UCSD-AML1 (cell line): ENCODE results near the gene SIRT3.

Experiments
- DNase-seq: peaks from one replicate; lab custom pipeline; 2025; ENCODE audit not compliant: unreplicated experiment; lab: John Stamatoyannopoulos, UW

The SIRT3 gene

DNA sequence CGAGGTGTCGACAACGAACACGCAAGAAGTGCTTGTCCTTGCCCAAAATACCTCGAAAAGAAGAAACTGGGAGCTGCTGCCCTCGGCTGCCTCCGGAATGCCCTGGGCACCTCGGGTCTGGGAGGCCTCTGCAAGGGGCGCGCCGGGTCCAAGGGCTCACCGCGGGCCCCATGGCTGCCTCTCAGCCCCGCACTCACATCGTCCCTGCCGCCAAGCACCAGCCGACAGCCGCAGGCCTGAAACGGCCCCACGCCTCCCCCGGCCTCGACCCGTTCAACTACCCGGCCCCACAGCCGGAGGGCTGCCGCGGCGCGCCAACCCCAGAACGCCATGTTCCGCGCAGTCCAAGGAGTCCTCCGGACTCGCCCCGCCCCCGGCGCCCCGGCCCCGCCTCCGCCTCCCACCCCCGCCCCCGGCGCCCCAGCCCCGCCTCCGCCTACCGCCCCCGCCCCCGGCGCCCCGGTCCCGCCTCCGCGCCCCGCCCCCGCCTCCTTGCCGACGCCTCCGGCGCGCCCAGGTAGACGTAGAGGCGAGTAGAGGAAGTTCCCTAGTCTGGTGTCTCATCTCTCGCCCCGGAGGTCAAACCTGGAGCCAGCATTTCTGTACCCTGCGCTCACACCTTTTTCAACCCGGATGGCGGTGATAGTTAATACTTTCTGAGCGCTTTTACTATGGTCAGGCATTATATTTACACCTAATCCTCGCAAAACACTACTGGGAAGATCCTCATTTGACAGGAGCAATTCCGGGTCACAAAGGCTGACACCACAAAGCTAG lies at the start of gene SIRT3:
SIRT3 (minus strand) TSS at position 346 of the 777 bp plus-strand sequence; CDS start at position 332, 14 bp downstream.
- peak; percentile 81 for DNase-seq

DNA sequence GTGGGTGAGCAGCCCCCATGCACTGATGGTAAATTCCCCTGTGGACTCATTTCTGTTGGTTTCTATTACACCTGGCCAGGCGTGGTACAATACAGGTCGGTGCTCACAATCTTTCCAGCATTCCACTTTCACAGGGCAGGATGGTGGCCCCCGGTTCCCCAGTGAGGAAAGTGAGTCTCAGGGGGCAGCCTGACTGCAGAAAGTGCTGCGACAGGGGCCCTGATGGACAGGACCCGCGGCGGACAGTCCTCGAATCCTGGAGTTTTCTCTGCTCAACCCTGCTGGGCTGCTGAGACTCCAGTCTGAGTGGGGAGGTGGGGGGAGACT lies 49.7 kb upstream of the SIRT3 start:
- DNase-seq = no peak

DNA sequence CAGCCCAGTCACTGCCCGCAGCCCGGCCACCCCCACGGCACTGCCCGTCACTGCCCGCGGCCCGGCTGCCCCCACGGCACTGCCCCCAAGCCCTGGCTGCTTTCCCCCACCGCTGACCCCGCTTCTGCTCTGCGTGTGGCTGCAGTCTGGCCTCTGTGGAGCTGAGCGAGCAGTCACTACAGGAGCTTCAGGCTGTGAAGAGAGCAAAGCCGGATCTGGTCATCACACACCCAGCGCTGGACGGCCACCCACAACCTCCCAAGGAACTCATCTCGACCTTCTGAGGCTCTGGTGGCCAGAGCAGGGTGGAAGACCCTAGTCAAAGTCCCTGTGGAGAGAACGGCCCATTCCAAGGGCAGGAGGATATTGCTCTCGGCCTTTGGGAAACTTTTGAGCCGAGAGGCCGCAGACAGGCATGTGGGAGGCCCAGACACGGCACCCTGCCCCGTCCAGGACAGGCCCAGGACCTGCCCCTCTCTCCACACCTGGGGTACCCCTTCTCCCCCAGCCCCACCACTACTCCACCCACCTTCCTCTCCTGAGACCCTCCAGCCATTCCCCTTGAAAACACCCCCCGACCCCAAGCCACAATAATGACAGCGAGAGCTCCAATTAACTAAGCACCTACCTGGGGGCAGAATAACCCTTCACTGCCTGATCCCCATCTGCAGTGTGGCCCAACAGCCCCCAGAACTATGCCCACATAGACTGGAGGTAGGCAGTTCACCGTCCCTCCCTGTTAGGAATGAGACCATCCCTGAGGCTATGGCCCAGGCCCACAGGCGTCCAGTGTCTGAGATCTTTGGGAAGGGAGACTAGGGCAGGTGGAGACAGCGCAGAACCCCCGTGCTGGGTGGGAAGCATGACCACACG lies 49.1 kb upstream of the SIRT3 start:
- DNase-seq = no peak

DNA sequence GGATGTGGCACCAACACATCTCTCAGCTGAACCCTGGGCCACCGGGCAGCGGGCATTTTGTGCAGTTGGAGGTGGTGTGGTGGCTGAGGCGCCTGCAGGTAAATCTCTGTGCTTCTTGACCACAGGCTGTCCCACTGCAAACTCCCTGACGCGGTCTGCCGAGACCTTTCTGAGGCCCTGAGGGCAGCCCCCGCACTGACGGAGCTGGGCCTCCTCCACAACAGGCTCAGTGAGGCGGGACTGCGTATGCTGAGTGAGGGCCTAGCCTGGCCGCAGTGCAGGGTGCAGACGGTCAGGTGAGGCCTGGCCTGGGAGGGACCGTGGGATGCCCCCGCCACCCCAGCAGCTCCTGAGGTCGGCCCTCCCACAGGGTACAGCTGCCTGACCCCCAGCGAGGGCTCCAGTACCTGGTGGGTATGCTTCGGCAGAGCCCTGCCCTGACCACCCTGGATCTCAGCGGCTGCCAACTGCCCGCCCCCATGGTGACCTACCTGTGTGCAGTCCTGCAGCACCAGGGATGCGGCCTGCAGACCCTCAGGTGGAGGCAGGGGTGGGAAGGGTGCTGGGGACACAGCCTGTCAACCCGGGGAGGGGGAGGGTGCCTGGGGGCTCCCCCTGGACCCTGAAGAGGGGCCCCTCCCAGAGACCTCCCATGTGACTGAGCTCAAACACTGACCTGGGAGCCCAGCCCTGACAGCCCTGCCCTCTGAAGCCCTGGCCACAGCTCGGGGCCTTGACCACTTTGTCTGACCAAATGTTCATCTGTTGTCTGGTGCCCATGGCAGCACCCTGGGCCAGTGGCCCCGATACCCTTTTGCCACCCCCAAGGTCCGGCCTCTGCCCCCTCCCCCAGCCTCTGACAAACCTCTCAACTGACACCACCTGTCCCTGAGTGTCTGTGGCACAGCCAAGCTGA lies 48.2 kb upstream of the SIRT3 start:
- DNase-seq = no peak

DNA sequence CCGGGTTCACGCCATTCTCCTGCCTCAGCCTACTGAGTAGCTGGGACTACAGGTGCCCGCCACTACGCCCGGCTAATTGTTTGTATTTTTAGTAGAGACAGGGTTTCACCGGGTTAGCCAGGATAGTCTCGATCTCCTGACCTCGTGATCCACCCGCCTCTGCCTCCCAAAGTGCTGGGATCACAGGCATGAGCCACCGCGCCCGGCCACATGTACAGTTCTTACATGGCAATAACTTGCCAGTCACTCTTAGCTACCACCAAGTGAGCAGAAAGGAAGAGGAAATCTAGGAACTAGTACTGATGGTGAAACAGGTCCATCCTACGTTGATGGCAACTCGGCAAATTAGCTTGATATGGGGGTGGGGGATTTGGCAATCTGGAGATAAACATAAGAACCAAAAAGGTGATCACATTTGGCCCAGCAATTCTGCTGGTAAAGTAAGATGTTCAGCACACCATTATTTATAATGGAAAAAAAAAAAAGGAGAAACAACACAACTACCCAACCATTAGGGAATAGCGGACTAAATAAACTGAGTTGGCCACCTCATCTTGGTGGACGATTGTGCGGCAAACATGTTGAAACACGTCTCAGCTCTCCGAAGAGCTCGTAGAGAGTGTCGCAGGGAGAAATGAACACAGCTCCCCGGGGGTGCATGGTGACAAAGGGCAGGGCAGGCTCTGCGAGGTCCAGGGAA lies 47.4 kb upstream of the SIRT3 start:
- no peak for DNase-seq

DNA sequence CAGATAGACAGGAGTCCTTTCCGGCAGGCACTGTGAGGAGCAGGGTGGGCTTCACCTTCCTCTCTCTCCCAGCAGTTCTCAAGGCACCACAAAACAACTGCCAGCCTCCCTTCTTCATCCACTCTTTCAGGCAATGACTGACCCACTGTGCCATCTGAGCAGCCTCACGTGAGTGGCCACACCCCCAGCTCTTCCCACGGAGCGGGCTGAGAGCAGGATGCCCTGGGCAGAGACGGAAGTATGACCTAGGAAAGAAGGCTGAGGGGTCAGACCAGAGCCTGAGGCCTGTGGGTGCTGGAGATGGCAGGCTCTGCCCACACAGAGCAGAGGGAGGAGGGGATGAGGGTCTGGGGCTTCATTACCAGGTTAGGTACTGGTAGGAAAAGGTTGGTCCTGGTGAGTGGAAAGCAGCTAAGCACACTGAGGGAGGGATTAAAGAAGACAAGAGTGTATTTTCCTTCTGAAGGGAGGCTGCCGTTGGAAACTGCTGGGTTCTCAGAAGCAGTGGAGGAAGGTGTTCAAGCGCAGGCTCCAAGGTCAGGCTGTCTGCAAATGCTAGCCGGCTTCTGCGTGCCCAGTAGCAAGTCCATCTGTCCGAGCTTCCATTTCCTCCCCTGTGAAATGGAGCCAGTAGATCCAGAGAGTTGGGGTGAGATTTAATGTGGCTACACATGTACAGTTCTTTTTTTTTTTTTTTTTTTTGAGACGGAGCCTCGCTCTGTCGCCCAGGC lies 46.7 kb upstream of the SIRT3 start:
- peak; percentile 37 for DNase-seq

DNA sequence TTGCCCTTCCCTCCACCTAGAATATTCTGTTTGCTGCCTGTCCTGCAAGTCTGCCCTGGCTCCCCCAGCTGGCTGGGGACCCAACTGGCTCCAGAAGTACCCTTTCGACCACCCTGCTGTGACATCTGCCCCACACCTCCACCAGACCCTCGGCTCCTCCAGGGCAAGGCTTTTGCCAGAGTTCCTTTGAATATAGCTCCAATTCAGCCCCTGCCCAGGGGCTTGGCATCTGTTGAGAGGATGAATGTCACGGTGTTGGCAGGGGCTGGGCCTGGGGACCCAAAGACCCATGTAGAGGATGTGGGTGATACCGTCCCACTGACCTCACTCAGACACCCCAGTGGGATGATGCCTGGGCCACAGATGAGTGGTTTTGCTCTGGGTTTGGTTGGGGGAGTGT lies 46.0 kb upstream of the SIRT3 start:
- DNase-seq = no peak

DNA sequence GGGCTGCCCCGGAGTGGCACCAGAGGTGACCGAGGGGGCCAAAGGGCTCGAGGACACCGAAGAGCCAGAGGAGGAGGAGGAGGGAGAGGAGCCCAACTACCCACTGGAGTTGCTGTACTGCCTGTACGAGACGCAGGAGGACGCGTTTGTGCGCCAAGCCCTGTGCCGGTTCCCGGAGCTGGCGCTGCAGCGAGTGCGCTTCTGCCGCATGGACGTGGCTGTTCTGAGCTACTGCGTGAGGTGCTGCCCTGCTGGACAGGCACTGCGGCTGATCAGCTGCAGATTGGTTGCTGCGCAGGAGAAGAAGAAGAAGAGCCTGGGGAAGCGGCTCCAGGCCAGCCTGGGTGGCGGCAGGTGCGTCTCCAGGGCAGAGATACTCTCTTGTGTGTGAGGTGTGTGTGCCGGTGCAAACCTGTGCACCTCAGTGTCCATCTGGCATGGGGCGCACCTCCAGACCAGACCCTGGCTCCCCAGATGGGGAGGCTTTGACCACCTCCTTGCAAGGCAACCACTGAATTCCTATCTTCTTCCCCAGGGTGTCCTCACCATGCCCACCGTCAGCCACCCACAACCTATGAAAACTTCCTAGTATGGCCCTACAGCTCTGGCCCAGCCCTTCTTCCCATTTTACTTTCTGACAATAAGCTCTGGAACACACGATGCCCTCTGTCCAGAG lies 45.5 kb upstream of the SIRT3 start:
- DNase-seq = no peak

DNA sequence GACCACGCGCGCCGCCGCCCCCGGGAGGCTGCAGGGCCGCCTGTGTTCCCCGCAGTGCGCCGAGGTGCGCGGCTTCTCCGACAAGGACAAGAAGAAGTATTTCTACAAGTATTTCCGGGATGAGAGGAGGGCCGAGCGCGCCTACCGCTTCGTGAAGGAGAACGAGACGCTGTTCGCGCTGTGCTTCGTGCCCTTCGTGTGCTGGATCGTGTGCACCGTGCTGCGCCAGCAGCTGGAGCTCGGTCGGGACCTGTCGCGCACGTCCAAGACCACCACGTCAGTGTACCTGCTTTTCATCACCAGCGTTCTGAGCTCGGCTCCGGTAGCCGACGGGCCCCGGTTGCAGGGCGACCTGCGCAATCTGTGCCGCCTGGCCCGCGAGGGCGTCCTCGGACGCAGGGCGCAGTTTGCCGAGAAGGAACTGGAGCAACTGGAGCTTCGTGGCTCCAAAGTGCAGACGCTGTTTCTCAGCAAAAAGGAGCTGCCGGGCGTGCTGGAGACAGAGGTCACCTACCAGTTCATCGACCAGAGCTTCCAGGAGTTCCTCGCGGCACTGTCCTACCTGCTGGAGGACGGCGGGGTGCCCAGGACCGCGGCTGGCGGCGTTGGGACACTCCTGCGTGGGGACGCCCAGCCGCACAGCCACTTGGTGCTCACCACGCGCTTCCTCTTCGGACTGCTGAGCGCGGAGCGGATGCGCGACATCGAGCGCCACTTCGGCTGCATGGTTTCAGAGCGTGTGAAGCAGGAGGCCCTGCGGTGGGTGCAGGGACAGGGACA lies 44.8 kb upstream of the SIRT3 start:
- no peak for DNase-seq

DNA sequence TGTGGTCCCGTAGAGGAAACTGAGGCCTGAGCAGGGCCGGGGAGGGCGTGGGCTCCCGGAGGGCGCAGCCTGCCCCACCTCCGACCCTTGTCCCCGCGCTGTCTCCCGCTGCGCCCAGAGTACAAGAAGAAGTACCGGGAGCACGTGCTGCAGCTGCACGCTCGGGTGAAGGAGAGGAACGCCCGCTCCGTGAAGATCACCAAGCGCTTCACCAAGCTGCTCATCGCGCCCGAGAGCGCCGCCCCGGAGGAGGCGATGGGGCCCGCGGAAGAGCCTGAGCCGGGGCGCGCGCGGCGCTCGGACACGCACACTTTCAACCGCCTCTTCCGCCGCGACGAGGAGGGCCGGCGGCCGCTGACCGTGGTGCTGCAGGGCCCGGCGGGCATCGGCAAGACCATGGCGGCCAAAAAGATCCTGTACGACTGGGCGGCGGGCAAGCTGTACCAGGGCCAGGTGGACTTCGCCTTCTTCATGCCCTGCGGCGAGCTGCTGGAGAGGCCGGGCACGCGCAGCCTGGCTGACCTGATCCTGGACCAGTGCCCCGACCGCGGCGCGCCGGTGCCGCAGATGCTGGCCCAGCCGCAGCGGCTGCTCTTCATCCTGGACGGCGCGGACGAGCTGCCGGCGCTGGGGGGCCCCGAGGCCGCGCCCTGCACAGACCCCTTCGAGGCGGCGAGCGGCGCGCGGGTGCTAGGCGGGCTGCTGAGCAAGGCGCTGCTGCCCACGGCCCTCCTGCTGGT lies 44.0 kb upstream of the SIRT3 start:
- DNase-seq = peak; percentile 33

DNA sequence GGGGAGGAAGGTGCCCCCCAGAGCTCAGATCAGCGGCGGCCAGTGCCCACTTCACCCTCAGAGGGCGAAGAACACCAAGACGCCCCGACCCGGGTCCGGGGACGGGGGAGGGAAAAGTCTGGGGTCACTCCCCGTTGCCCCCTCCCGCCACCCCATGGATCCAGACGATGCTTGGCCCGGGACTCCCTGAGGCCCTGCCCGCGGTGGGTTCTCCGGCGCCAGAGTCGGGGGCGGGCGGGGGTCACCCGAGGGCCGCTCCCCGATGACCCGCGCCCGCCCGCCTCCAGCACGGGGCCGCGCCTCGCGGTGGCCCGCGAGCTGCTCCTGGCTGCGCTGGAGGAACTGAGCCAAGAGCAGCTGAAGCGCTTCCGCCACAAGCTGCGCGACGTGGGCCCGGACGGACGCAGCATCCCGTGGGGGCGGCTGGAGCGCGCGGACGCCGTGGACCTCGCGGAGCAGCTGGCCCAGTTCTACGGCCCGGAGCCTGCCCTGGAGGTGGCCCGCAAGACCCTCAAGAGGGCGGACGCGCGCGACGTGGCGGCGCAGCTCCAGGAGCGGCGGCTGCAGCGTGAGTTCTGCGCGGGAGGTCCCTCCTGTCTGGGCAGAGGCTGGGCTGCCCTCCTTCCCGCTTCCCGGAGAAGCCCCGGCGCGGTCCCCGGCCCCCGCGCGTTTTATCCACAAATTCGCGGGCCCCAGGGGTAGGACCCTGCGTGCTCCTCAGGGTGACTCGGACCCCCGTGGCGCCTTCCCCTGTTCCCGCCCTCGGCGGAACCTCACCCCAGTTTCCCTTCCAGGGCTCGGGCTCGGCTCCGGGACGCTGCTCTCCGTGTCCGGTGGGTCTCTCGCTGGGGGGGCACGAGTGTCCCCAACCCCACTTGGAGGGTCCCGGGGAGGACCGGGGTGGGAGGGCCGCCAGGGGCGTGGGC lies 43.2 kb upstream of the SIRT3 start:
- DNase-seq = no peak

DNA sequence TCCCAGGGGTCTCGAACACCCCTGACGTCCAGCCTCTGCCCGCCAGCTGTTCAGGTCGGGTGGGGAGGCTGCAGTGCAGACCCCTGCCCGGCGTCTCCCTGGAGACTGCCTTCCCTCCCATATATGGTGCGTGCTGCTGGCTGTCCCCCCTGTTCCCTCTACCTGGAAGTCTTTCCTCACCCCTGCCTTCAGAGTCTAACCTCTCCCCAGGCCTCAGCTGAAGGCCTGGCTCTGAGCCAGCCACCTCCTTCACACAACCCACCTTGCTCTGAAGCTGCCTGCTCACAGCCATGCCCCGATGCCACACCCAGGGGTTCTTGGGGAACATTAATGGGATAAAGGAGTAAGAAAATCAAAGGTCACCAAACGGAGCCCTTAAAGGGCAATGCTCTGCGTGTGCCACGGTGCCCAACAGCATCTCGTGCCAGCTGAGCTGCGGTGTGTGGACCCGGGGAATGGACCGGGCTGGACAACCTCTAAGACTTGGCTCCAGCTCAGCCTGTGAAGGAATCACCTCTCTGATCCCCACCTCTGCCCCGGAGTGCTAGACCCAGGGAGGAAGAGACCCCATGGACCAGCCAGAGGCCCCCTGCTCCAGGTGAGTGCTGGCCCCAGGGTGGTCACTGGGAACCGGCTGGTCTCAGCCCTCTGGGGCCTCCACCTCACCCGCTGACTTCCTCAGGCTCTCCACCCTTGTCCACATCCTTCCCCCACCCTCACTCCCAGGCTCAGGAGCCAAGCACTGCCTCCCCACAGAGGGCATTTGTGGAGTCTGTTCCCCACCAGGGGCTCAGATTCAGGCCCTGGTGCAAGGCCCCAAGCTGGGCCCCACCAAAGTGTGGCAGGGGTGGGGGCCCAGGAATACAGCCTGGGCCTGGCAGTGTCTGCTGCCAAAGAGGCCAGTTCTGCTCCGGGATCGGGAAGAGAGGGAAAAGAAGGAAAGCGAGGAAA lies 42.1 kb upstream of the SIRT3 start, which contains the start of gene NLRP6:
NLRP6 (plus strand) TSS at position 407 of the 951 bp plus-strand sequence; CDS start at position 570, 163 bp downstream.
- DNase-seq = no peak

DNA sequence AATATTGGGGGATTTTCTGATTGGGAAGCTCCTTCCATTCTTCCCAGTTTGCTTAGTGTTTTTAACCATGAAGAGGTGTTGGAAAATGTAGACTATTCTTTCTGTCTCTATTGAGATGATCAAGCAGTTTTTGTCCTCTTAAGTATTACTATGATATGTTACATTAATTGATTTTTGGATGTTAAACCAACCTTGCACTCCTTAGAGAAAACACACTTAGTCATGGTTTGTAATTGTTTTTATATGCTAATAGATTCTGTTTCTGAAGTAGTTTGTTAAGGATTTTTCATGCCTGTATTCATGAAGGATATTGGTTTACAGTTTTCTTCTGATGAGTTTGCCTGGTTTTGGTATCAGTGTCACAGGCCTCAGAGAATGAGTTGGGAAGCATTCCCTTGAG lies 40.1 kb upstream of the SIRT3 start:
- DNase-seq = no peak

DNA sequence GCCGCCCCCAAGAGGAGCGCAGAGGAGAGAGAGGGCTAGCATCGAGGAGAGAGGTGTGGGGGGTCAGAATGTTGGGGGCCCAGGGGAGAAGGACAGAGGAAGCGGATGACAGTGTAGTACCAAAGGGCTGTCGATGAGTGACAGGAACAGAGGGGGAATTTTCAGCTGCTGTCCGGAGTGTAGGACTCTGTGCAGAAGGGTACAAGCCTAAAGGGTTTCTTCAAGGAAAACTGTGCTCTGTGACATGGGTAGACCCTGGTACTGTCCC lies 36.7 kb upstream of the SIRT3 start:
- DNase-seq = no peak

DNA sequence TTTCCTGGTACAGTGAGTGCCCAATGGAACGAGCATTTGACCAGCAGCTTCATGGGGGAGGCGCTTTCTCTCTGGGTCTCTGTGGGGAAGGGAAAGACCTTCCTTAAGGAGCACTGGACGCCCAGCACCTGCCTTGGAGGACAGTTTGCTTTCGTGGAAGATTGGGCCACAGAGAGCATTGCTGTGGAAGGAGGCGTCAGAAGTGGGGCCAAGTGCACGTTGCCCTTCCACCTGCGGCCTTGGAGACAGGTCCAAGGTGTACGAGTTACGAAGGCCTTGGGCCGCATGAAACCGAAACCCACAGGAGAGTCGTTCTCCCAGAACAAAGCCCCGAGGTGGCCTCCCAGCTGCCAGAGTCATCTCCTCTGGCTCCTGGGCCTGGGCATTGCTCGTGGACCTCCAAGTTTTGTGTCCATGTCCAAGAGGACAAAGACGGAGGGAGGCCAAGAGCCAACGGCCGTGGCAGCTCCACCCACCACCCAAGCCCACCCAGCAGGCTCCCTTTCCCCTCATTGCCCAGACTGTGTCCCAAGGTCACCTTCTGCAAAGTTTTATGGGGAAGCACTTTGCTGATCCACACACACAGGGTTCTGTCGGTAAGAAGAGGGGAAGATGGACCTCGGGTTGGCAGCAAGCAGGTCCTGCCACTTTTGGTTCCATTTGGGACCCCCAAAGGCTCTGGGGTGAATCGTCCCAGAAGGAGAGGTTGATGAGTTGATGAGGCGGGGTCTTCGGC lies 36.2 kb upstream of the SIRT3 start:
- DNase-seq = no peak
